GM12892 (cell line): ENCODE results near the gene SLC25A51.

ENCODE experiments used
- DNase-seq: peaks from one replicate; pipeline ENCODE4 v3.0.0; 2011; ENCODE audit not compliant: insufficient read length
- FAIRE-seq: peaks from 2 replicates; lab custom pipeline; 2011; peaks lifted over from hg19 to GRCh38; lab: Jason Lieb, UNC
- POLR2A ChIP-seq: IDR thresholded peaks from 2 replicates; pipeline ENCODE4 v1.6.1; 2011; ENCODE audit warnings: low read depth, low read length, control low read depth
- POLR2AphosphoS5 ChIP-seq: IDR thresholded peaks from 2 replicates; pipeline ENCODE4 v1.6.1; 2011; ENCODE audit warnings: low read depth, low read length, control low read depth
- TAF1 ChIP-seq: IDR thresholded peaks from 2 replicates; pipeline ENCODE4 v1.6.1; 2011; ENCODE audit warnings: low read depth, mild to moderate bottlenecking, control low read depth, low read length, borderline replicate concordance

Gene SLC25A51

DNA sequence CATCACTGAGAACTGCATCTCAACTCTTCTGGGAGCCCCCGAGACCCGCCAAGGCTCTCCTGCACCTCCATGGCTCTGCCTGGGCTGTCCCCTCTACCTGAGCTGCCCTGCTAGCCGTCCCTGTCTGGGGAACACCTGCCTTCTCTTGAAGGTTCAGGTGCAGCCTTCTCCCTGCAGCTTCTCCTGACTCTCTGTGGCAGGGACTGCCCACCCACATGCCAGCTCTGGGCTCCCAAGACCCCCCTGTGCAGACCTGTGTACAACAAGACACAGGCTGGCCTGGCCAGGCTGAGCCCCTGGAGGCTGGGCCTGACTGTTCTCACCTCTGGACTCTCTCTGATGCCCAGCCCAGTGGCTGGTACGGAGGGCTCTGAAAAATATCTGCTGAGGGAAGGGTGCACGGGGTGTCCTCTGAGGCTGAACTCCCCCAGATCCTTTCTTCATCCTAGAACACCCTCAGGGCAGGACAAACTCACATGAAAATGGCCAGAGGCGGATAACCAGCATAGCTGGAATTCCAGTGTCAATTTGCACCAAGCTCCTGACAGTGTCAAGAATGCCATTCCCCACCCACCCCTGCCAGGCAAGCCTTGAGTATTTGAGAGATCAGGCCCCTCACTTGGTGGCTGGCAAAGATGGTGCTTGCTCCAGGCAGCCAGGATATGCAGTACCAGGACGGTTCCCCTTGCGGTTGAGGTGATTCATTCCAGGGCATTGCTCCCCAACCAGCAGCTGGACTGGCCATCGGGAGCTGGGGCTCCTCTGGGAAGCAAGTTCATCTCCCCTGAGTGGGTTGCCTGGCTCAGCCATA lies 40.9 kb upstream of the SLC25A51 start:
- no peak for DNase-seq
- TF ChIP-seq POLR2A (no peak), POLR2AphosphoS5 (no peak), TAF1 (no peak)
- no peak for FAIRE-seq

DNA sequence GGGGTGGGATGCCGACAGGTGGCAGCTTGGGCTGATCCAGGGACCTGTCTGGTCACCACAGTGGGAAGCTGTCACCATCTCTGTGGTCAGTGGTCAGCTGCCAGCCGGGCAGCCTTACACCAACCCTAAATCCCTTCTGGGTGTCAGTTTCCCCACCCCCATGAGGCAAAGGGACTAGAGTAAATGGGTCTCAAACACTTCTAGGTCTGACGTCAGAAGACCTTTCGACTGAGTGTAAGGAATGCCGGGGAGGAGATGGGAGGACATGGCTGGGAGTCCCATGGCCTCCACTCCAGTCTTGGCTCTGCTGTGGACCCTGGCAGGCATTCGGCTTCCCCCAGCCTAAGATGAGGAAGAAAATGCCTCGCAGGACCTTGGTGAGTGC lies 40.3 kb upstream of the SLC25A51 start:
- no peak for DNase-seq
- no peak for FAIRE-seq
- TF ChIP-seq TAF1 (no peak), POLR2A (no peak), POLR2AphosphoS5 (no peak)

DNA sequence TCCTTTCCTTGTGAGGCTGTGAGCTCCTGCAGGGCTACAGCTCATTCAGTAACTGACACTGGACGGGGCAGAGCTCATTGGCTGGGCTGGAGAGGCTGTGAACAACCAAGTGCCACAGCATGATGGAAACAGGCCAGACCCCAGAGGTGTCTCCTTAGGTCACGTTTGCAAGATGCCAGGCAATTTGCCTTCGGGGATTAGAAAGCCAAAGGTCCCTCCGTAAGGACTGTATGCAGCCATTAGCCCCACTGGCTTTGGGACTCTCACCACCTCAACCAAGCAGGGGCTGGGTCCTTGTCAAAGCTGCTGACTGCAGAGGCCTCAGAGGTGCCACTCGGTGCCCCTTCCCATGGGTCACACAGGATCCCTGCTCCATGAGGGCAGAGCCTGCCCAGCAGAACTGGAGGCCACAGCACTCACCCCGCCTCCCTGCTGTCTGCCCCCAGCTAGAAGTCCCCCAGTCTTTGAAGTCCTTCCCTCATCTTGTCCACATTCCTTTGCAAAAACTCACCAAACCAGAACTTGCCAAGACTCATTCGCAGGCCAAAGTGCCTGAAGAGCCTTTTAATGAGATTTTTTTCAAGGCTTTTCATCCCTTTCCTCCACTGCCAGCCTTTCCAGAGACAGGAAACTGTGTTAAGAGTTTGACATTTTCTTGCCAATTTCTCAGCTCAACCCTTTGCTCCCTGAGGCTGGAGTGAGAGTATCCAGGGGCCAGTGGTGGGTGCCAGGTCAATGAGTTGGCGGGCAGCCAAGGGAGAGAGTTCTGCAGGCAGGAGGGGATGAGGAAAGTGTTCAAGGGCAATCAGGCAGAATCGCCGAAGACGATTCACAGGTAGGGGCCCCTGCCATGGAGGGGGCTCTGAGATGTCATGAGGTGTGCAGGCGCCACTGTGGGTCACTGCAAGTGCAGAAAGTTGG lies 39.7 kb upstream of the SLC25A51 start:
- no peak for FAIRE-seq
- TF ChIP-seq TAF1 (no peak), POLR2A (no peak), POLR2AphosphoS5 (no peak)
- no peak for DNase-seq

DNA sequence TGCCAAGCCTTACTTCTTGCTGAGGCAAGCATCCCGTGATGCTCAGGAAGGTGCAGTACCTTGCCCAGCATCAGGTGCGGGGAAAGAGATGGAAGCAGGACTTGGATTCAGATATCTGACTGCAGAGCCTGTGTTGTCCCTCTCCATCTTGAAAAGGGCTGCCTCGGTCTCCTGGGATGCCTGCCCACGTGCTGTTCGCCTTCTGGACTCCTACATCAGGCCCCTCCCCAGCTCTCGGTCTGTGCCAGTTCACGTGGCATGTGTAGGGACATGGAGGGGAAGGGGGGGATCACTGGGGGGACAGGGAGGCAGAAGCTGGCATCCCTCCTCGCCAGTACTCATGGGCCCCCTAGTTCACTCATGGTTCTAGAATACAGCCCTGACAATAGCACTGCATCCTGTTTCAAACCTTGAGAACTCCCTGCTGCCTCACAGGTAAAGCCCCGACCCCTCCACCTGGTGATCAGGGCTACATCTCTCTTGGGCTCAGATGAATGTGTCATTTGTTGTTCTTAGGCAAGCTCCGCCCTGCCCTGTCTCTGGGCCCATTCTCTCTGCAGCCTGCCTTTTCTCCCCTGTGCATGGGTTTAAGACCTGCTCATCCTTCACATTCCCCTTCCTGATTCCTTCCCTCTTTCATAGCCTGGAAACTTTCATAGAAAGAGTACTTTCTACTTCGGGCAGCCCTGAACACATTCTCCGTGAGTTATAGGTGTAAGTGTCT lies 38.9 kb upstream of the SLC25A51 start:
- no peak for TF ChIP-seq POLR2A
- no peak for TF ChIP-seq TAF1
- no peak for TF ChIP-seq POLR2AphosphoS5
- no peak for DNase-seq
- FAIRE-seq = no peak

DNA sequence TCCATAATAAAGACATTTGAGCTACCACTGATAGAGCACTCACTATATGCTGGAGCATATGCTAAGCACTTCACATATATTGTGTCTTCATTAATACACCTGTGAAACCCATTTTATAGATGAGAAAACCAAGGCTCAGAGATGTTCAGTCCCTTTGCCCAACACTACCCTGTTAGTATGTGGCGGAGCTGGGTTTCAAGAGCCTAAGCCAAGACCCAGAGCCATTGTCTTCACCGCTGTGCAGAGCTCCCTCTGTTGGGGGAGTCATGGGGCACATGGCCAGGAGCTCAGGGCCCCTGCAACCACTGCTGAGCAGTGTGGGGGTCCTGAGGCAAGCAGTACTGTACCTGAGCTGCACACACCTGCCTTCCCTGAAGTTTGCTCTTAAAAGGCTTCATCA lies 37.3 kb upstream of the SLC25A51 start:
- TF ChIP-seq POLR2A = no peak
- no peak for TF ChIP-seq TAF1
- TF ChIP-seq POLR2AphosphoS5 = no peak
- FAIRE-seq (no peak), DNase-seq (no peak)

DNA sequence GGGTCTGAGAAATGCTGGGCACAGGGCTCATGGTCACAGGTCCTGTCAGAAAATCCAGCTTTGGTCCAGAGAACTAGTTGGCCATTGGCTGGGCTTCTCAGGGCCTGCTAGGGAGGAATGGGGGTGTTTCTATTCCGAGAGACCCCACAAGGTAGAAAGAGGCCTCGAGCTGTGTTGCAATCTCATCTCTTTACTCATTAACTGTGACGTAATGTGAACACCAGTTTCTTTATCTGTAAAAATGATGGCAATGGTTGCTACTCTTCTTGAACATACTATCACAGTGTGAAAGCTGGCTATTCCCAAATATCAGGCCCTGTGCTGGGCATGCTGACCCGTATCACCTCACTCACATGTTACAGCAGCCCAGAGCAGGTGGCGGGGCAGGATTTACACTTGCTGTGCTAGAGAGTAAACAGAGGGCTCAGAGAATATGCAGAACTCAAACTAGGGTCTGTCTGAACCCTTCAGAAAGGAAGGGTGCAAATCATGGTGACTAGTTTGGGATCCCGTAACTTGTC lies 35.7 kb upstream of the SLC25A51 start:
- DNase-seq = no peak
- no peak for FAIRE-seq

DNA sequence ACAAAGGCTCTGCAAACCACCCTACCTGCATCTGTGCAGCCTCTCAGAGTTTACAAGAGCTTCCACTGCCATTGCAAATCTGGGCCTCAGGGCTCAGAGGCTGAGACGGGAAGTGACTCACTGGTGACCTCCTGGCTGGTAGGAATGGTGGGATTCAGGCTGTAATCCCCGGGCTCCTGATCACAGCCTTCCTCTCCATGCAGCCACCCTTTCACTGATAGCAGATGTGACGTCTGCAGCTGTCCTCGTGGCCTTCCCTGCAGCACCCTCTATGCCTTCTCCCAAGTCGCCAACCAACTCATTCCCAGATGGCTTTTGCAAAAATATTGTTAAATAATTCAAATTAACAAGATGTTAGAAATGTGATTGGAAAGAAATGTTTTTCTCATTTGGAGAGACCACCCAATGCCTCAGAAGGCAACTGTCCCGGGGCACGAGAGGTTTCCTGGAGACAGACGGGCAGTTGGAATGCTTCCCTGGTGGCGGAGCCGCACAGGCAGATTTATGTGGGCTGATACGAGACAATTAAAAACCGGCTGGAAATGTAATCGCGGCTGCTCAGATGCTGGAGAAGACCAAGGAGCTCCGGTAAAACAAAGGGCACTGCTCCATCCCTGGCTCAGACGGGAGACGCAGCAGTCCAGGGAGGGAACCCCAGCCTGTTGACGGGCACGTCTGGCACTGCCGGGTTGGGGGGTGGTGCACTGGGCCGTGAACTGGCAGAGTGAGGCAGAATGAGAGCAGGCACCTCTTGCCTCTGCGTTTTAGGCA lies 34.4 kb upstream of the SLC25A51 start:
- FAIRE-seq = no peak
- DNase-seq = no peak
- TF ChIP-seq POLR2A (no peak), POLR2AphosphoS5 (no peak), TAF1 (no peak)

More for the DNA sequence above, 35.7 kb upstream of the SLC25A51 start:
- TF ChIP-seq POLR2AphosphoS5 (no peak), TAF1 (no peak), POLR2A (no peak)

DNA sequence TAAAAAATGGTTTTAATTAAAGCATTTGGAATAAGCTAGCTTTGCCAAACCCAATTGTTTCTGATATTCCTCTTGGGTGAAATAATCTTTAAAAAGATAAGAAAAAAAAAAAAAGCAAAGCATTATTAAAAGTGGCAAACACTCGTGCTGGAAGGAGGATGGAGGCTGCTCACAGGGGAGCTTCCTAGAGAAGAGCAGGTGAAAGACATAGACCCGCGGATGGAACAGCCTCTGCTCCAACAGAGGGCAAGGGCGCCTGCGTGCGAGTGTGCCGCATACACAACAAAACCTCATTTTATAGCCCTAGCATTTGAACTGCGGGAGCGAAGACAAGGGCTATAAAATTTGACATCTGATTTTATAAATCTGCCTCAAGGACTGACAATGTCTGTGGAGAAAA lies 33.4 kb upstream of the SLC25A51 start:
- FAIRE-seq (no peak), DNase-seq (no peak)
- TF ChIP-seq POLR2AphosphoS5 = no peak
- no peak for TF ChIP-seq TAF1
- no peak for TF ChIP-seq POLR2A

DNA sequence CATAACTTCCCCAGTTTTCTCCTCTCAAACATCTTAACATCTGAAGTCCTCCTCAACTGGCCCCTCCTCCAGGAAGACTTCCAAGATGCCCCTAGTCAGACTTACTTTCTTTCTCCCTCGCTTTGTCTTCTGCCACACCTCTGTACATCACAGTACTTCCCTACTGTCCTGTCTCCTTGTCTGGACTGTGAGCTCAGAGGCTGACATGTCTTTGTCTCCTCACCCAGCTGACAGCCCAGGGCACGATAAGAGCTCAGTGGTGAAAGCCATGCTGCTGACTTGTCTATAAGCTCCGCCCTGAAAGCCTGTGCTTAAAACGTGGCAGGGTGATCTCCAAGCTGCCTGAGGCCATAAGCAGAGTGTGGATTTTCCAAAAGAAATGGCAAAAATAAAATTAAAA lies 33.0 kb upstream of the SLC25A51 start:
- FAIRE-seq = no peak
- no peak for DNase-seq
- TF ChIP-seq POLR2A (no peak), TAF1 (no peak), POLR2AphosphoS5 (no peak)

DNA sequence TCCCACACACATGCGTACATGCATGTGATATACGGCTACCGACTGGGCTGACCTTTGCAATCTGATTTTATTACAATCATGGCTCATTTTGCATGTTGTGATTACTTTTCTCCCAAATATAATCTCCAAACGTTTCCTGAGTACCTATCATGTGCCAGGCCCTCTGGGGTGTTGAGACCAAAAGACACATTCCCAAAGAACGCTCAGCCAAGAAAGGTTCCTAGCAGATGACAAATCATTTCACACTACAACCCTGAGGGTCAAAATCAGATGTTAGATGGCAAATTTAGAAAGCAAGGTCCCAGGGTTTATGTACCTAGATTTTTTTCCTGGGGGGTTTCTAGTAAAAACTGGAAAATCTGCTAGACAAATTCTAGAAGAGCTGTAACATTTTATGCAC lies 32.4 kb upstream of the SLC25A51 start:
- no peak for DNase-seq
- TF ChIP-seq POLR2AphosphoS5 (no peak), TAF1 (no peak), POLR2A (no peak)
- FAIRE-seq = no peak
